UCSD-AML1 (cell line): Measurements from ENCODE around the gene RASA4.
"Not testable (repeated sequence)": the region's sequence is repeated elsewhere in the genome, so short reads cannot be mapped to it uniquely, and the experiment has no call there.

Experiments used
- DNase-seq: peaks from one replicate; lab custom pipeline; 2025; ENCODE audit not compliant: unreplicated experiment; lab: John Stamatoyannopoulos, UW

RASA4 gene

GRCh38 chr7:102544372-102544771 is 72.2 kb downstream of the RASA4 start:
- DNase-seq = not testable (repeated sequence)

- DNase-seq = not testable (repeated sequence)
These were observed 73.0 kb downstream of the RASA4 start, which contains the start of gene UPK3BL2 for GRCh38 chr7:102543596-102543995. Gene UPK3BL2 (minus strand): TSS chr7:102543696. CDS start chr7:102543636, 60 bp downstream.

GRCh38 chr7:102542771-102543170 is 73.8 kb downstream of the RASA4 start:
- DNase-seq = not testable (repeated sequence)

DNA sequence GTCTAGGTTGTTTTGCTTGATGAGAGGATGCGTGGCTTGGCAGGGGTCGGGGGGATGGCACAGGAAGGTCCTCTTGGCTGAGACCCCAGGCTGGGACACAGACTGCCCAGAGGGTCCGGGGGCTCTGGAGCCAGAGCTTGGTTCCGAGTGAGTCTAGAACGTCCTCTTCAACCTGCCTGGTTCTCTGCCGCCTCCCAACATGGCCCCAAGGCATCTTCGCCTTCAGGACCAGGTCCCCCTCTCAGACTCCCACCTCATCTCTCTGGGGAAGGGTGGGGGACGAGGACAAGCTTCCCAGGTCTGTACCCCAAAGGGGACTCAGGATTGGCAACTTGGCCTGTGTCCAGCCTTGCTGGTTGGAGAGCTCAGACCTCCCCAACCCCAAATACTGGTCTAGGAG is 74.5 kb downstream of the RASA4 start:
- DNase-seq = not testable (repeated sequence)

DNA sequence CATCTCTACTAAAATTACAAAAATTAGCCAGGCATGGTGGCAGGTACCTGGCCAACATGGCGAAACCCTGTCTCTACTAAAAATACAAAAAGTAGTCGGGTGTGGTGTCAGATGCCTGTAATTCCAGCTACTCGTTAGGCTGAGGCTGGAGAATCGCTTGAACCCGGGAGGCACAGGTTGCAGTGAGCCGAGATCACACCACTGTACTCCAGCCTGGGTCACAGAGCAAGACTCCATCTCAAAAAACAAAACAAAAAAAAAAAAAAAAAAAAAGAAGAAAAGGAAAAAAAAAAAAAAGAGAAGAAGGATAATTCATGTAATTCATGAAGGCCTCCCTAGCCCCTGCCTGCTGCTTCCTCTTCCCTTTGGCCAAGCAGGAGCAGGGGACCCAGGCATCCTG is 76.0 kb downstream of the RASA4 start:
- DNase-seq = not testable (repeated sequence)

- DNase-seq = not testable (repeated sequence)
These were observed 81.4 kb downstream of the RASA4 start for GRCh38 chr7:102535062-102535615.

DNA sequence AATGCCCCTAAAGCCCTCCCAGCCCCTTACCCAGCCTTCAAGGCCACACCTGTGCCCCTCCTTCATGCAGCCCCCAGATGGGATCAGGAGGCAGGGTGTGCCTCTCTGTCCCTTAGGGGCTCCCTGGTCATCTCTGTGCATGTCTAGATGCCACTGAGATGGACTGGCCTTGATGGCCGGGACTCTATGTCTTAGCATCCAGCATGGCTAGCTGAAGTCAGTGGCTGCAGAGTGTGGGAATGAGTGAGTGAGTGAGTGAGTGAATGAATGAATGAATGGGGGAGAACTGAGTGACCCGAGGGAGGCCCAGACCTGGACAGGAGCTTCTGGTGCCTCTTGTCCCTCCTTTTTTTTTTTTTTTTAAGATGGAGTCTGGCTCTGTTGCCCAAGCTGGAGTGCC is 84.4 kb downstream of the RASA4 start:
- not testable (repeated sequence) for DNase-seq

- DNase-seq = not testable (repeated sequence)
These were observed 85.0 kb downstream of the RASA4 start for GRCh38 chr7:102531583-102531982.

DNA sequence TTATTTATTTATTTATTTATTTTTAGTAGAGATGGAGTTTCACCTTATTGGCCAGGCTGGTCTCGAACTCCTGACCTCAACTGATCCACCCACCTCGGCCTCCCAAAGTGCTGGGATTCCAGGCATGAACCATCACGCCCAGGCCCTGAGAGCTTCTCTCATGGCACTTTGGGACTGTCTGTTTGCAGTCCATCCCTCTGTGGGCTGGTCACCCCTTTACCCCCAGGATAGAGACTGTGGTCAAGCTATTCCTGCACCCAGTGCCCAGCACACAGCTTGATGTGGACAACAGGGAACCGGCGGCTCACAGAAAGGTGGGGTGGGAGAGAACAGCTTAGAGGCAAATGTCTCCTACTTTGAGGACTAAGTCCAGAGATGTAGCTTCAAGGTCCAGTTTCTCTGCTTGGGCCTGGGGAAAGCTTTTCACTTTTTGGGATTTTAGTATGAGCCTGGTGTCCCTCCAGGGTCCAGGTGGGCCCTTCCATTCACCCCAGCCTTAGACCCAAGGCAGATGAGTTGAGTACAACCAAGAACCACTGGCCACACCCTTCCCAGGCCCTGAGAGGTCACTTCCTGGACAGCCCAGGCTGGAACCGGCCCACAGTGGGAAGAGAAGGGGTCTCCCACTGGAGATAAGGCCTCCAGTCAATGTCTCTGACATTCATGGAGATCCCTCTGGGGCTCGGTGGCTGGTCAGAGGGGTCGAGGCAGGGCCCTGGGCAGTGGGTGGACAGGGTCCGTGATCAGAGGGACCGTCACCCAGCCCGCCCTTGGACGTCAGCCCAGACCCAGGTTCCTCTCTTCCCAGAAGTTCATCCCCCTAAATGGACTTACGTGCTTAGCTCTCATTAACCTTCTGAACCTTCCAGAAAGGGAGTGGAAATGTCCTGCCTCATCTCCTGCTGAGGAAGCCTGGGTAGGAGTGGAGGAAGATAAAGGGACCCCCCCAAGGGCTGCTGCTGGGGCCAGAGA is 88.4 kb downstream of the RASA4 start:
- DNase-seq = not testable (repeated sequence)

- not testable (repeated sequence) for DNase-seq
These were observed 89.4 kb downstream of the RASA4 start for GRCh38 chr7:102527182-102527581.

GRCh38 chr7:102524803-102525202 is 91.8 kb downstream of the RASA4 start:
- DNase-seq = not testable (repeated sequence)
